ENCODE data around the gene FAM168A. TPM values are rescaled to one million over a fixed set of nuclear protein-coding genes. Genes with fewer than 3 reads are reported as not detected.

FAM168A gene
- total and polyA plus RNA-seq, 9 of the 15 experiments (the other 6 are each of a cell fraction or from before 2014, with no cell fraction given), result 0.44 to 7.2 (median 2.9) TPM

DNA sequence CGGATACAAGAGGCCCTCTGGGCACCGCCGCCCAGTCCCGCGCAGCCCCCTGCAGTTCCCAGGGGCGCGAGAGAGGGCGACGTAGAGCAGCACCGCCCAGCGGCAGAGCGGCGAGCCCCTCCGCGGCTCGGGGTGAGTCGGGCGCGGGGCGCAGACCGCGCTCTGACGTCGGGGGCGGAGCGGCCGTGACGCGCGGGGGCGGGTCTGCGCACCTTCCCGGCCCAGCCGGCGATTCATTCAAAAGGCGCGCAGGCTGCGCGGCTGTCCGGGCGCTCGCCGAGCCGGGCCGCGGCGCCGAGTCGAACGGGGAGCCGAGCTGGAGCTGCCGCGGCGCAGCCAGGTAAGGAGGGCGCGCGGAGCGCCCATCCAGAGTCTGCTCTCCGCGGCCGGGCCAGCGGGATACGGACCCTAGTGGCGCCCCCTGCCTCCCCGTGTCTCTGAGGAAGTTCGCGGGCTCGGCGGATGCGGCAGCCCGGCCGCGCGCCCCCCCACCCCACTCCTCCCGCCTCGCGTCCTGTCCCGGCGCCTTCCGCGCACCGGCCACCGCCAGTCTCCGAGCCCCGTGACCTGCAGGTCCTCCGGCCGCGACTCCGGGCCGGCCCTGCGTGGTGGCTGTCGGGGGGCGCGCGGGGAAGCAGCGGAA, 221.6 kb downstream of the FAM168A start, which contains the start of gene RELT (continued):
- TF ChIP-seq ZNF12 (CRISPR knock-in tag; IDR thresholded peaks at IDR 0.05) (no peak), MCM5 (IDR thresholded peaks at IDR 0.05; ENCODE audit: low read depth) (no peak), ZFX (CRISPR knock-in tag; IDR thresholded peaks at IDR 0.05) (peak; percentile 65), TEAD4 (IDR thresholded peaks at IDR 0.05; ENCODE audit: low read length) (no peak), TEAD4 (CRISPR knock-in tag; IDR thresholded peaks at IDR 0.05; ENCODE audit: borderline replicate concordance) (no peak), ZNF274 (IDR thresholded peaks at IDR 0.05; ENCODE audit: borderline replicate concordance, low read depth, low read length) (no peak), JUNB (CRISPR knock-in tag; conservative IDR thresholded peaks at IDR 0.05) (no peak), MTA3 (IDR thresholded peaks at IDR 0.05; ENCODE audit: borderline replicate concordance) (peak; percentile 88; the same call in 1 of the 2 replicates), PHF21A (IDR thresholded peaks at IDR 0.05; ENCODE audit: borderline replicate concordance, low read depth) (no peak), SMAD3 (CRISPR knock-in tag; conservative IDR thresholded peaks at IDR 0.05) (no peak), TCF3 (CRISPR knock-in tag; IDR thresholded peaks at IDR 0.05) (no peak), SMARCC2 (IDR thresholded peaks at IDR 0.05; ENCODE audit: low read depth) (no peak), MTF1 (CRISPR knock-in tag; IDR thresholded peaks at IDR 0.05; ENCODE audit: borderline replicate concordance) (no peak), ZNF165 (CRISPR knock-in tag; IDR thresholded peaks at IDR 0.05; ENCODE audit: borderline replicate concordance) (no peak), TBP (optimal IDR thresholded peaks at IDR 0.05; ENCODE audit: low read depth, low read length) (peak; percentile 87), ELF4 (CRISPR knock-in tag; IDR thresholded peaks at IDR 0.05) (no peak), SMC3 (conservative IDR thresholded peaks at IDR 0.05; ENCODE audit: insufficient read depth, low read depth, low read length) (peak; percentile 42; the same call in 1 of the 2 replicates), ILF3 (IDR thresholded peaks at IDR 0.05; ENCODE audit: borderline replicate concordance) (peak; percentile 57; the same call in 1 of the 2 replicates), RFX5 (IDR thresholded peaks at IDR 0.05; ENCODE audit: low read depth, low read length) (no peak), DPF2 (IDR thresholded peaks at IDR 0.05) (no peak), PTRF (tag; IDR thresholded peaks at IDR 0.05) (no peak), NCOA6 (IDR thresholded peaks at IDR 0.05) (no peak), SAFB2 (IDR thresholded peaks at IDR 0.05; ENCODE audit: borderline replicate concordance, low read depth, low read length, severe bottlenecking) (no peak)
- TF ChIP-seq, protein P1, sequence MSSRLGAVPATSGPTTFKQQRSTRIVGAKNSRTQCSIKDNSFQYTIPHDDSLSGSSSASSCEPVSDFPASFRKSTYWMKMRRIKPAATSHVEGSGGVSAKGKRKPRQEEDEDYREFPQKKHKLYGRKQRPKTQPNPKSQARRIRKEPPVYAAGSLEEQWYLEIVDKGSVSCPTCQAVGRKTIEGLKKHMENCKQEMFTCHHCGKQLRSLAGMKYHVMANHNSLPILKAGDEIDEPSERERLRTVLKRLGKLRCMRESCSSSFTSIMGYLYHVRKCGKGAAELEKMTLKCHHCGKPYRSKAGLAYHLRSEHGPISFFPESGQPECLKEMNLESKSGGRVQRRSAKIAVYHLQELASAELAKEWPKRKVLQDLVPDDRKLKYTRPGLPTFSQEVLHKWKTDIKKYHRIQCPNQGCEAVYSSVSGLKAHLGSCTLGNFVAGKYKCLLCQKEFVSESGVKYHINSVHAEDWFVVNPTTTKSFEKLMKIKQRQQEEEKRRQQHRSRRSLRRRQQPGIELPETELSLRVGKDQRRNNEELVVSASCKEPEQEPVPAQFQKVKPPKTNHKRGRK (tag; IDR thresholded peaks at IDR 0.05), result no peak
- TF ChIP-seq, protein P2, sequence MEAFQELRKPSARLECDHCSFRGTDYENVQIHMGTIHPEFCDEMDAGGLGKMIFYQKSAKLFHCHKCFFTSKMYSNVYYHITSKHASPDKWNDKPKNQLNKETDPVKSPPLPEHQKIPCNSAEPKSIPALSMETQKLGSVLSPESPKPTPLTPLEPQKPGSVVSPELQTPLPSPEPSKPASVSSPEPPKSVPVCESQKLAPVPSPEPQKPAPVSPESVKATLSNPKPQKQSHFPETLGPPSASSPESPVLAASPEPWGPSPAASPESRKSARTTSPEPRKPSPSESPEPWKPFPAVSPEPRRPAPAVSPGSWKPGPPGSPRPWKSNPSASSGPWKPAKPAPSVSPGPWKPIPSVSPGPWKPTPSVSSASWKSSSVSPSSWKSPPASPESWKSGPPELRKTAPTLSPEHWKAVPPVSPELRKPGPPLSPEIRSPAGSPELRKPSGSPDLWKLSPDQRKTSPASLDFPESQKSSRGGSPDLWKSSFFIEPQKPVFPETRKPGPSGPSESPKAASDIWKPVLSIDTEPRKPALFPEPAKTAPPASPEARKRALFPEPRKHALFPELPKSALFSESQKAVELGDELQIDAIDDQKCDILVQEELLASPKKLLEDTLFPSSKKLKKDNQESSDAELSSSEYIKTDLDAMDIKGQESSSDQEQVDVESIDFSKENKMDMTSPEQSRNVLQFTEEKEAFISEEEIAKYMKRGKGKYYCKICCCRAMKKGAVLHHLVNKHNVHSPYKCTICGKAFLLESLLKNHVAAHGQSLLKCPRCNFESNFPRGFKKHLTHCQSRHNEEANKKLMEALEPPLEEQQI (IDR thresholded peaks at IDR 0.05), result no peak
- TF ChIP-seq, protein P3, sequence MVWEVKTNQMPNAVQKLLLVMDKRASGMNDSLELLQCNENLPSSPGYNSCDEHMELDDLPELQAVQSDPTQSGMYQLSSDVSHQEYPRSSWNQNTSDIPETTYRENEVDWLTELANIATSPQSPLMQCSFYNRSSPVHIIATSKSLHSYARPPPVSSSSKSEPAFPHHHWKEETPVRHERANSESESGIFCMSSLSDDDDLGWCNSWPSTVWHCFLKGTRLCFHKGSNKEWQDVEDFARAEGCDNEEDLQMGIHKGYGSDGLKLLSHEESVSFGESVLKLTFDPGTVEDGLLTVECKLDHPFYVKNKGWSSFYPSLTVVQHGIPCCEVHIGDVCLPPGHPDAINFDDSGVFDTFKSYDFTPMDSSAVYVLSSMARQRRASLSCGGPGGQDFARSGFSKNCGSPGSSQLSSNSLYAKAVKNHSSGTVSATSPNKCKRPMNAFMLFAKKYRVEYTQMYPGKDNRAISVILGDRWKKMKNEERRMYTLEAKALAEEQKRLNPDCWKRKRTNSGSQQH (CRISPR knock-in tag; IDR thresholded peaks at IDR 0.05), result no peak
